Fibroblast of the aortic adventitia (primary cell): ENCODE measurements around the gene PSTPIP1. TPM values are rescaled to one million over a fixed set of nuclear protein-coding genes. Genes with fewer than 3 reads are reported as not detected.

Source experiments
- DNase-seq: peaks from one replicate; pipeline ENCODE4 v3.0.0-alpha.2; 2010; ENCODE audit warnings: low read depth
- H3K4me3 ChIP-seq: 2 replicates; pipeline ENCODE4 v1.5.1; 2011; ENCODE audit warnings: low read depth, mild to moderate bottlenecking, control low read depth, low read length, moderate library complexity
- CTCF ChIP-seq: IDR thresholded peaks from 2 replicates; pipeline ENCODE4 v1.5.1; 2011; ENCODE audit warnings: mild to moderate bottlenecking, low read length, control low read depth, inconsistent platforms; ENCODE audit not compliant: insufficient read depth
- total RNA-seq: library from RNA; depleted of rRNA; stranded (reverse); fragments of >200 nt; gene quantifications from 2 replicates; pipeline ENCODE4 v1.2.3, GENCODE V29; 2012; ENCODE audit warnings: low replicate concordance

The PSTPIP1 gene
- total RNA-seq, 1 donor, result 0.18 TPM

GRCh38 chr15:76972389-76973361 is 22.3 kb upstream of the PSTPIP1 start:
- peak; percentile 74 for DNase-seq
- TF ChIP-seq CTCF, result no peak
- peak overlapping the region; percentile 56 for H3K4me3 ChIP-seq

GRCh38 chr15:76973362-76973743 is 21.6 kb upstream of the PSTPIP1 start:
- no peak overlapping the region for H3K4me3 ChIP-seq
- DNase-seq, result peak; percentile 60
- TF ChIP-seq CTCF, result peak; percentile 58

GRCh38 chr15:76973906-76974305 is 21.0 kb upstream of the PSTPIP1 start:
- H3K4me3 ChIP-seq, result no peak overlapping the region
- no peak for TF ChIP-seq CTCF
- no peak for DNase-seq

GRCh38 chr15:76974456-76975036 is 20.4 kb upstream of the PSTPIP1 start:
- DNase-seq, result no peak
- H3K4me3 ChIP-seq, result no peak overlapping the region
- no peak for TF ChIP-seq CTCF

- H3K4me3 ChIP-seq, result no peak overlapping the region
- TF ChIP-seq CTCF, result no peak
These were observed 18.8 kb upstream of the PSTPIP1 start for GRCh38 chr15:76976141-76976540.

GRCh38 chr15:76976572-76977270 is 18.2 kb upstream of the PSTPIP1 start:
- no peak for DNase-seq
- no peak overlapping the region for H3K4me3 ChIP-seq
- TF ChIP-seq CTCF, result no peak

More at GRCh38 chr15:76976141-76976540, 18.8 kb upstream of the PSTPIP1 start:
- no peak for DNase-seq
